ENCODE results near the gene OR8K3.

GRCh38 chr11:56331861-56332491 lies 17.0 kb downstream of the OR8K3 start:
- no peak for TF ChIP-seq REST (IDR thresholded peaks at IDR 0.05; ENCODE audit: low read depth)
- TF ChIP-seq EGR1 (IDR thresholded peaks at IDR 0.05), result no peak
- TF ChIP-seq RAD21 (IDR thresholded peaks at IDR 0.05; ENCODE audit: low read depth), result no peak
- no peak for TF ChIP-seq YY1 (IDR thresholded peaks at IDR 0.05; ENCODE audit: low read depth)
- TF ChIP-seq CREB1 (IDR thresholded peaks at IDR 0.05; ENCODE audit: low read depth), result no peak
- no peak for TF ChIP-seq TCF12 (IDR thresholded peaks at IDR 0.05; ENCODE audit: low read depth)
- TF ChIP-seq, protein P1, sequence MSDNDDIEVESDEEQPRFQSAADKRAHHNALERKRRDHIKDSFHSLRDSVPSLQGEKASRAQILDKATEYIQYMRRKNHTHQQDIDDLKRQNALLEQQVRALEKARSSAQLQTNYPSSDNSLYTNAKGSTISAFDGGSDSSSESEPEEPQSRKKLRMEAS (IDR thresholded peaks at IDR 0.05), result no peak
- no peak for TF ChIP-seq EP300 (IDR thresholded peaks at IDR 0.05; ENCODE audit: borderline replicate concordance)

All from Ishikawa (cell line).